Prostate gland (tissue), 2 donors: Measurements from ENCODE around the gene CNTNAP2.

Experiments
- CTCF ChIP-seq, 4 experiments: fragments of 200-600 bp in 2 of 4; fragments of 450-650 bp in 2 of 4; sonication (generic) in 2 of 4; IDR thresholded peaks; 1 replicate in 3 of 4; 2 replicates in 1 of 4; pipeline ENCODE4 v1.5.1; 2016 to 2019; ENCODE audit warnings: antibody characterized with exemption in 4 of 4, mild to moderate bottlenecking in 2 of 4, moderate library complexity in 2 of 4
- POLR2AphosphoS5 ChIP-seq: sonication (generic); formaldehyde crosslinking; IDR thresholded peaks from one replicate; pipeline ENCODE4 v1.6.1; 2017; ENCODE audit warnings: antibody characterized with exemption

- TF ChIP-seq CTCF (IDR thresholded peaks at IDR 0.05) (no peak), POLR2AphosphoS5 (no peak)
Observed at GRCh38 chr7:148291799-148292198, 2175.2 kb downstream of the CNTNAP2 start.
